Parathyroid adenoma (tissue), 2 donors: ENCODE data around the gene TACC2.

Experiments
- H2AFZ ChIP-seq: fragments of 300-600 bp; sonication (generic); one replicate; pipeline ENCODE4 v1.7.0; 2017; ENCODE audit warnings: antibody characterized with exemption, mild to moderate bottlenecking
- H3K27ac ChIP-seq: fragments of 300-600 bp; sonication (generic); one replicate; pipeline ENCODE4 v1.7.0; 2017
- H3K27me3 ChIP-seq: fragments of 300-600 bp; sonication (generic); one replicate; pipeline ENCODE4 v1.7.0; 2017; ENCODE audit warnings: low read length; ENCODE audit not compliant: control insufficient read depth, insufficient read depth
- H3K36me3 ChIP-seq: fragments of 300-600 bp; sonication (generic); one replicate; pipeline ENCODE4 v1.7.0; 2017; ENCODE audit warnings: low read length; ENCODE audit not compliant: control insufficient read depth, insufficient read depth
- H3K4me1 ChIP-seq: fragments of 300-600 bp; sonication (generic); one replicate; pipeline ENCODE4 v1.7.0; 2017; ENCODE audit warnings: control low read depth
- H3K4me2 ChIP-seq: fragments of 300-600 bp; sonication (generic); one replicate; pipeline ENCODE4 v1.7.0; 2017; ENCODE audit warnings: low read length
- H3K4me3 ChIP-seq: fragments of 300-600 bp; sonication (generic); one replicate; pipeline ENCODE4 v1.7.0; 2017; ENCODE audit warnings: low read depth, low read length
- H3K79me2 ChIP-seq: fragments of 300-600 bp; sonication (generic); one replicate; pipeline ENCODE4 v1.7.0; 2017; ENCODE audit warnings: control low read depth
- H3K9ac ChIP-seq: fragments of 300-600 bp; sonication (generic); one replicate; pipeline ENCODE4 v1.7.0; 2017; ENCODE audit warnings: mild to moderate bottlenecking
- H3K9me3 ChIP-seq: fragments of 300-600 bp; sonication (generic); one replicate; pipeline ENCODE4 v1.7.0; 2017; ENCODE audit warnings: low read length; ENCODE audit not compliant: control insufficient read depth
- CTCF ChIP-seq: fragments of 300-600 bp; sonication (generic); IDR thresholded peaks from one replicate; pipeline ENCODE4 v1.7.0; 2017; ENCODE audit warnings: antibody characterized with exemption, mild to moderate bottlenecking
- donor health status: primary hyperparathyroidism.

Gene TACC2

GRCh38 chr10:122248356-122249302 is 259.7 kb downstream of the TACC2 start:
- Histone ChIP-seq H3K79me2 (no peaks in the 10 kb centered on the region), H3K9me3 (no peaks in the 10 kb centered on the region), H2AFZ (no peak overlapping the region), H3K4me1 (no peaks in the 10 kb centered on the region), H3K4me2 (no peak overlapping the region), H3K27me3 (no peaks in the 10 kb centered on the region), H3K9ac (no peak overlapping the region), H3K27ac (no peak overlapping the region), H3K36me3 (no peaks in the 10 kb centered on the region), H3K4me3 (no peak overlapping the region)
- no peak for TF ChIP-seq CTCF

- no peaks in the 10 kb centered on the region for H3K36me3 ChIP-seq
- no peaks in the 10 kb centered on the region for H3K9me3 ChIP-seq
- H2AFZ ChIP-seq = no peak overlapping the region
- no peak overlapping the region for H3K27ac ChIP-seq
- H3K4me2 ChIP-seq = no peak overlapping the region
- no peaks in the 10 kb centered on the region for H3K27me3 ChIP-seq
- no peaks in the 10 kb centered on the region for H3K79me2 ChIP-seq
- no peak overlapping the region for H3K9ac ChIP-seq
- no peak overlapping the region for H3K4me3 ChIP-seq
- TF ChIP-seq CTCF = no peak
- no peaks in the 10 kb centered on the region for H3K4me1 ChIP-seq
Measured at GRCh38 chr10:122249303-122249850, 260.4 kb downstream of the TACC2 start.

- Histone ChIP-seq H3K27me3 (no peaks in the 10 kb centered on the region), H2AFZ (no peak overlapping the region), H3K4me2 (no peak overlapping the region), H3K36me3 (no peaks in the 10 kb centered on the region), H3K9me3 (no peaks in the 10 kb centered on the region), H3K4me1 (no peaks in the 10 kb centered on the region), H3K79me2 (no peaks in the 10 kb centered on the region), H3K27ac (no peak overlapping the region), H3K9ac (no peak overlapping the region), H3K4me3 (no peak overlapping the region)
- TF ChIP-seq CTCF = no peak
Measured at GRCh38 chr10:122249991-122250750, 261.2 kb downstream of the TACC2 start.

- Histone ChIP-seq H3K9me3 (no peaks in the 10 kb centered on the region), H2AFZ (no peak overlapping the region), H3K4me3 (no peak overlapping the region), H3K9ac (no peak overlapping the region), H3K27me3 (no peaks in the 10 kb centered on the region), H3K79me2 (no peaks in the 10 kb centered on the region), H3K4me1 (no peaks in the 10 kb centered on the region), H3K27ac (no peak overlapping the region), H3K36me3 (no peaks in the 10 kb centered on the region), H3K4me2 (no peak overlapping the region)
- TF ChIP-seq CTCF = no peak
Measured at GRCh38 chr10:122251459-122252255, 262.7 kb downstream of the TACC2 start.
